Caco-2 (cell line): Measurements from ENCODE around the gene CX3CL1. TPM values are rescaled to one million over a fixed set of nuclear protein-coding genes. Genes with fewer than 3 reads are reported as not detected.

Experiments
- BruUV-seq: library from RNA; stranded (reverse); fragments of 400-500 nt; replicated peaks from 2 replicates; lab custom pipeline; 2021; lab: Mats Ljungman, UMichigan
- CTCF ChIA-PET: fragments of 300-600 bp; sonication (Branson Sonifier 250); formaldehyde crosslinking; loops from one replicate; lab custom pipeline; 2022; ENCODE audit warnings: antibody characterized with exemption; lab: Charles Lee
- POLR2A ChIA-PET: fragments of 300-600 bp; sonication (Branson Sonifier 250); formaldehyde crosslinking; loops from one replicate; lab custom pipeline; 2022; ENCODE audit warnings: antibody characterized with exemption; lab: Charles Lee
- DNase-seq, 2 experiments: peaks; one replicate each; pipeline versions ENCODE4 v3.0.0 to v3.0.0-alpha.2; 2020 to 2022
- H3K27me3 ChIP-seq: replicated peaks from 2 replicates; pipeline ENCODE4 v1.6.0; 2011; ENCODE audit warnings: low read length; ENCODE audit not compliant: control insufficient read depth, insufficient read depth
- H3K36me3 ChIP-seq: 2 replicates; pipeline ENCODE4 v1.5.1; 2011; ENCODE audit warnings: low read length; ENCODE audit not compliant: control insufficient read depth, insufficient read depth
- H3K4me1 ChIP-seq: fragments of 250-450 bp; sonication (Bioruptor Pico); 2 replicates; pipeline ENCODE4 v1.5.1; 2020; ENCODE audit warnings: mild to moderate bottlenecking
- H3K4me3 ChIP-seq: 2 replicates; pipeline ENCODE4 v1.5.1; 2011; ENCODE audit warnings: low read depth, mild to moderate bottlenecking, control low read depth, low read length
- H3K9me3 ChIP-seq: fragments of 250-450 bp; sonication (Bioruptor Pico); 2 replicates; pipeline ENCODE4 v1.5.1; 2020; ENCODE audit warnings: mild to moderate bottlenecking, moderate library complexity
- H3K27ac Mint-ChIP-seq: one replicate; pipeline ENCODE4 v1.8.0; 2022; ENCODE audit warnings: mixed read lengths; ENCODE audit not compliant: unreplicated experiment
- H3K27me3 Mint-ChIP-seq: one replicate; pipeline ENCODE4 v1.8.0; 2022; ENCODE audit warnings: mixed read lengths; ENCODE audit not compliant: insufficient read depth, unreplicated experiment
- H3K36me3 Mint-ChIP-seq: one replicate; pipeline ENCODE4 v1.8.0; 2022; ENCODE audit warnings: mild to moderate bottlenecking, mixed read lengths; ENCODE audit not compliant: insufficient read depth, unreplicated experiment
- H3K4me1 Mint-ChIP-seq: one replicate; pipeline ENCODE4 v1.8.0; 2022; ENCODE audit warnings: low read depth, mixed read lengths; ENCODE audit not compliant: unreplicated experiment
- H3K4me3 Mint-ChIP-seq: one replicate; pipeline ENCODE4 v1.8.0; 2022; ENCODE audit warnings: mild to moderate bottlenecking, moderate library complexity, mixed read lengths; ENCODE audit not compliant: unreplicated experiment
- H3K9me3 Mint-ChIP-seq: one replicate; pipeline ENCODE4 v1.8.0; 2022; ENCODE audit warnings: mixed read lengths; ENCODE audit not compliant: unreplicated experiment
- CTCF ChIP-seq, 2 experiments: fragments of 200-600 bp in 1 of 2; IDR thresholded peaks; 1 replicate in 1 of 2; 2 replicates in 1 of 2; pipeline versions ENCODE4 v1.5.1 to v1.8.0; 2011 to 2022; ENCODE audit warnings: antibody characterized with exemption in 1 of 2, control low read depth in 1 of 2, inconsistent platforms in 1 of 2, low read depth in 1 of 2, low read length in 1 of 2, mild to moderate bottlenecking in 1 of 2, moderate library complexity in 1 of 2; ENCODE audit not compliant: insufficient read depth in 1 of 2, severe bottlenecking in 1 of 2, unreplicated experiment in 1 of 2
- intact Hi-C: fragments of 100-400 bp; cut with micrococcal nuclease; formaldehyde crosslinking; loops from one replicate; pipeline ENCODE4 v1.10.0; 2022; ENCODE audit not compliant: unreplicated experiment
- total RNA-seq: library from RNA; stranded (reverse); gene quantifications from 2 replicates; pipeline ENCODE4 v1.2.3, GENCODE V29; 2022

CX3CL1 gene
- total RNA-seq, 1 experiment from 2014 or later = not detected

GRCh38 chr16:57361404-57361803 lies 10.9 kb upstream of the CX3CL1 start:
- Mint-ChIP-seq H3K27me3 (no peaks in the 10 kb centered on the region), H3K4me1 (peaks cover 9% of the 10 kb centered on the region), H3K36me3 (no peaks in the 10 kb centered on the region), H3K9me3 (no peaks in the 10 kb centered on the region), H3K4me3 (no peak overlapping the region), H3K27ac (no peak overlapping the region)
- Histone ChIP-seq H3K27me3 (no peaks in the 10 kb centered on the region), H3K36me3 (no peaks in the 10 kb centered on the region), H3K9me3 (no peaks in the 10 kb centered on the region), H3K4me3 (no peak overlapping the region), H3K4me1 (no peaks in the 10 kb centered on the region)
- CTCF ChIA-PET = interaction anchor here (0.6 kb wide), 1 partner anchor 288 kb away, joined by 5 read pairs; no protein-coding TSS in a partner anchor
- BruUV-seq = no TSS peak
- DNase-seq = no peak
- POLR2A ChIA-PET = no interaction called here
- intact Hi-C loops = no loop called here
- TF ChIP-seq CTCF (IDR thresholded peaks at IDR 0.05; ENCODE audit: insufficient read depth in 1 of 2, low read depth in 1 of 2, low read length in 1 of 2, severe bottlenecking in 1 of 2, unreplicated experiment in 1 of 2) = no peak

DNA sequence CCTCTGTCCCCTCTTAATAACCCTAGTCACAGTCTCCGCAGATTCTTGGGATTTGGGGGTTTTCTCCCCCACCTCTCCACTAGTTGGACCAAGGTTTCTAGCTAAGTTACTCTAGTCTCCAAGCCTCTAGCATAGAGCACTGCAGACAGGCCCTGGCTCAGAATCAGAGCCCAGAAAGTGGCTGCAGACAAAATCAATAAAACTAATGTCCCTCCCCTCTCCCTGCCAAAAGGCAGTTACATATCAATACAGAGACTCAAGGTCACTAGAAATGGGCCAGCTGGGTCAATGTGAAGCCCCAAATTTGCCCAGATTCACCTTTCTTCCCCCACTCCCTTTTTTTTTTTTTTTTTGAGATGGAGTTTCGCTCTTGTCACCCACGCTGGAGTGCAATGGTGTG lies 8.1 kb upstream of the CX3CL1 start:
- Histone ChIP-seq H3K4me3 (no peak overlapping the region), H3K27me3 (no peaks in the 10 kb centered on the region), H3K4me1 (no peaks in the 10 kb centered on the region), H3K36me3 (no peaks in the 10 kb centered on the region), H3K9me3 (no peaks in the 10 kb centered on the region)
- H3K9me3 Mint-ChIP-seq = no peaks in the 10 kb centered on the region
- no TSS peak for BruUV-seq
- no peak for TF ChIP-seq CTCF (IDR thresholded peaks at IDR 0.05; ENCODE audit: insufficient read depth in 1 of 2, low read depth in 1 of 2, low read length in 1 of 2, severe bottlenecking in 1 of 2, unreplicated experiment in 1 of 2)
- intact Hi-C loops = no loop called here
- no peak overlapping the region for H3K27ac Mint-ChIP-seq
- no peak overlapping the region for H3K4me3 Mint-ChIP-seq
- no peaks in the 10 kb centered on the region for H3K27me3 Mint-ChIP-seq
- DNase-seq = no peak
- ChIA-PET CTCF (no interaction called here), POLR2A (no interaction called here)
- no peaks in the 10 kb centered on the region for H3K36me3 Mint-ChIP-seq
- H3K4me1 Mint-ChIP-seq = no peaks in the 10 kb centered on the region

DNA sequence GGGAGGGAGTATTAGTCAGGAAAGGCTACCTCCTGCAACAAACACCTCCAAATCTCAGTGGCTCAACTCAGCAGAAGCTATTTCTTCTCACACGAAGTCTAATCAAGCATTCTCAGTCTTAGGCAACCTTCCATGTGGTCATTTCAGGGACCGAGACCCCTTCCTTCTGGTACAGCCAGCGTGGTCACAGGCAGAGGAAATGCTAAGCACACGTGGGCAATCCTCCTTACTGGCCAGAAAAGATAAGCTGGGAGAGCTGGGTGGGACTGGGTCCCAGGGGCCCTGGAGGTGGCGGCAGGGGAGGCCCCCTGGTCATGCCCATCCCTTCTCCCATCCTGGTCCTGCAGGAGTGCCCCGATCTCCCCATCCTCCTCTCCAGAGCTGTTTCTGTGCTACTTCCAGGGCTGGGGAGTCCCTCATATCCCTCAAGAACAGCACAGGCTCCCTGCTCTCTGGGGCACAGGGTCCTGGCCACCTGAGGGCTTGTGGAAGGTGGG lies 5.7 kb upstream of the CX3CL1 start:
- POLR2A ChIA-PET = no interaction called here
- CTCF ChIA-PET = no interaction called here

More for the DNA sequence above, 5.7 kb upstream of the CX3CL1 start:
- intact Hi-C loops = no loop called here
- Histone ChIP-seq H3K27me3 (no peaks in the 10 kb centered on the region), H3K4me1 (no peaks in the 10 kb centered on the region), H3K36me3 (no peaks in the 10 kb centered on the region), H3K4me3 (no peak overlapping the region), H3K9me3 (no peaks in the 10 kb centered on the region)
- Mint-ChIP-seq H3K4me3 (no peak overlapping the region), H3K27ac (no peak overlapping the region), H3K36me3 (no peaks in the 10 kb centered on the region), H3K27me3 (no peaks in the 10 kb centered on the region), H3K4me1 (no peaks in the 10 kb centered on the region), H3K9me3 (no peaks in the 10 kb centered on the region)
- BruUV-seq = no TSS peak
- no peak for DNase-seq
- no peak for TF ChIP-seq CTCF (IDR thresholded peaks at IDR 0.05; ENCODE audit: insufficient read depth in 1 of 2, low read depth in 1 of 2, low read length in 1 of 2, severe bottlenecking in 1 of 2, unreplicated experiment in 1 of 2)
